Myometrial cell (primary cell): Measurements from ENCODE around the gene CPB2. TPM values are rescaled to one million over a fixed set of nuclear protein-coding genes. Genes with fewer than 3 reads are reported as not detected.

Source experiments
- total RNA-seq: library from RNA; depleted of rRNA; stranded (reverse); fragments of >200 nt; gene quantifications from 2 replicates; pipeline ENCODE4 v1.2.3, GENCODE V29; 2015

The CPB2 gene, protein sequence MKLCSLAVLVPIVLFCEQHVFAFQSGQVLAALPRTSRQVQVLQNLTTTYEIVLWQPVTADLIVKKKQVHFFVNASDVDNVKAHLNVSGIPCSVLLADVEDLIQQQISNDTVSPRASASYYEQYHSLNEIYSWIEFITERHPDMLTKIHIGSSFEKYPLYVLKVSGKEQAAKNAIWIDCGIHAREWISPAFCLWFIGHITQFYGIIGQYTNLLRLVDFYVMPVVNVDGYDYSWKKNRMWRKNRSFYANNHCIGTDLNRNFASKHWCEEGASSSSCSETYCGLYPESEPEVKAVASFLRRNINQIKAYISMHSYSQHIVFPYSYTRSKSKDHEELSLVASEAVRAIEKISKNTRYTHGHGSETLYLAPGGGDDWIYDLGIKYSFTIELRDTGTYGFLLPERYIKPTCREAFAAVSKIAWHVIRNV
- not detected in 2 replicates for total RNA-seq

DNA sequence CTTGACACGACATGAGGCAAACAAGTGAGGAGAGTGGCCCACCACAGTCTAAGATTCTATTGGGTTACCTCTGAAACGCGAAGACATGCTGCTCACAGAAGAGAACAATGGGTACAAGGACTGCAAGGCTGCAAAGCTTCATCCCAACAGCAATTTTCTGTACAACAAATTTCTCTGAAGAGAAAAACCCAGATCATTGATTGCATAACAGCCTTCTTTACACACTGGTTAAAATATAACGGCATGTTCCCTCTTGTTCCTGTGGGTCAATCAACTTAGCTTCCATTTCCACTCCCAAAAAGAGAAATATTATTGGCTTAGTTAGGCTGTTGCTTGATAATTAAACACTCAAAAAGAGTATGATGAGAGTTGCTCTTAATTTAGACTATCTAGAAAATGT, at the start of gene CPB2:
CPB2 (minus strand) TSS at position 166 of the 400 bp plus-strand sequence; CDS start at position 142, 24 bp downstream.

DNA sequence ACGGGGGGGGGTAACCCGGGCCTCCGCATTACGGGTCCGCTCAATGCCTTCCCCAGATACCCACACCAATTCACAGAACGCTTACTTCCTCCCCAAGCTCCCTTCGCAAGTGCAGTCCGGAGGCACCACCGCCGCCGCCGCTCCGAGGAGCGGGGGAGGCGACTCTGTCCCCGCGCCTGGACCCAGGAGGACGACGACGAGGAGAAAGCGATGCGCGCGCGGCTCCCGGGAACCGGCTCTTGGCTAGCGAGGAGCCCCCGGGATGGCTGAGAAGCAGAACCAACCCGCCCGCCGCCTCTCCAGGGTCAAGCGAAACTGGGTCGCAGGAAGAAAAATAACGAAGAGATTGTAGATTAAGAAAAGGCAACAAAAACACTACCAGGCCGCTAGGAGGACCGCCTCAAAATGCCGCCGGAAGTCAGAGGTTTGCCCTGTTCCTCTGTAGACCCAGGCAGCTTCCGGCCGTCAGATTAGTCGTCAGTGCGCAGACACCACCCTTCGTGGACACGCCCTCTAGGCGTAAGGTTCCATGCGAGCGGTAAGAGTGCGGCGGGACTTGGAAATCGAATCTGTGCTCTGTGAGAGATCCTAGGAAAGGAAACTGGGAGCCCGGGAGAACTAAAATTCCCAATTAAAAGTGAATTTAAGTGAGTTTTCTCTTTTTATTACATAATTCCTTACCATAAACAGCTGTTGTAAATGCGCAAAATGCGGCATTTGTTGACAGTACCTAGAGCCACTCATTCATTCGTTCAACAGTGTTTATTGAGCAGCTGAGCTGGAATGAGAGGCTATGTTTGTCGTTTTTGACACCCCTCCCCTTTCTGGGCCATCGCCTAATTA, 52.3 kb downstream of the CPB2 start, which contains the start of gene ZC3H13:
ZC3H13 (minus strand) TSS at position 428 of the 843 bp plus-strand sequence. CDS start 7,239 bp downstream, outside the sequence.

Other genes starting within 250 kb of the CPB2 start
- 9.0 and 9.2 TPM in 2 replicates for gene ZC3H13, start 52.3 kb downstream of the CPB2 start, total RNA-seq
- gene LCP1, start 77.1 kb upstream of the CPB2 start, total RNA-seq, result 0.29 and 1.2 TPM in 2 replicates
- not detected in 2 replicates for gene LRRC63, start 106.9 kb upstream of the CPB2 start, total RNA-seq